Tibial nerve (tissue), 3 donors: ENCODE measurements around the gene WDR88.

Experiments used
- CTCF ChIP-seq, 5 experiments: fragments of 200-600 bp in 3 of 5; fragments of 450-650 bp in 2 of 5; sonication (generic) in 3 of 5; IDR thresholded peaks; one replicate each; pipeline ENCODE4 v1.5.1; 2016 to 2019; ENCODE audit warnings: antibody characterized with exemption in 5 of 5, mild to moderate bottlenecking in 3 of 5, moderate library complexity in 2 of 5
- POLR2A ChIP-seq, 2 donors: fragments of 450-650 bp; IDR thresholded peaks; one replicate each; pipeline ENCODE4 v1.6.1; 2017; ENCODE audit warnings: antibody characterized with exemption in 2 of 2, mild to moderate bottlenecking in 2 of 2, moderate library complexity in 2 of 2

GRCh38 chr19:33215438-33216197 is 83.7 kb downstream of the WDR88 start:
- TF ChIP-seq CTCF (IDR thresholded peaks at IDR 0.05) (no peak), POLR2A (IDR thresholded peaks at IDR 0.05) (no peak)
